ENCODE measurements around the gene NOL3. TPM values are rescaled to one million over a fixed set of nuclear protein-coding genes. Genes with fewer than 3 reads are reported as not detected.

The NOL3 gene
- total and polyA plus RNA-seq, 2 of the 4 experiments (the other 2 are of a cell fraction), result 6.1 to 17.2 TPM

- CTCF ChIA-PET, result interaction anchor here (1.1 to 1.5 kb wide), 2 partner anchors 10 to 14 kb away, joined by 5 to 6 read pairs; no protein-coding TSS in a partner anchor
- Histone ChIP-seq H3K4me1 (ENCODE audit: control insufficient read depth, insufficient read depth, low read length) (peaks cover 29% of the 10 kb centered on the region), H3K56ac (ENCODE audit: extremely low read depth, insufficient read depth, low read length) (peak overlapping the region; percentile 72; the same call in 1 of the 2 replicates), H4K5ac (ENCODE audit: low read depth, low read length) (peak overlapping the region; percentile 84), H3K4me3 (ENCODE audit: insufficient read depth, low read depth, low read length) (peak overlapping the region; percentile 44), H3K79me1 (ENCODE audit: low read depth in 1 of 2, low read length in 2 of 2) (peaks cover 9 to 38% of the 10 kb centered on the region in 2 experiments; a peak in 3 of 4 replicates), H2BK20ac (ENCODE audit: low read depth, low read length) (peak overlapping the region; percentile 82), H4K91ac (ENCODE audit: insufficient read depth, low read depth, low read length) (peak overlapping the region; percentile 98), H3K9me1 (ENCODE audit: insufficient read depth, low read length) (peaks cover 20% of the 10 kb centered on the region), H4K20me1 (ENCODE audit: insufficient read depth, low read length) (0 out of 2 replicates have a peak, but pooled peaks cover 4% of the 10 kb centered on the region), H3K14ac (replicated peaks; ENCODE audit: low read depth, low read length) (peak overlapping the region; percentile 89), H2AFZ (replicated peaks; ENCODE audit: low read length, poor library complexity) (peak overlapping the region; percentile 92), H3K9ac (ENCODE audit: low read depth, low read length) (peak overlapping the region; percentile 68), H3K27me3 (ENCODE audit: control insufficient read depth, insufficient read depth, low read length) (peaks cover 4% of the 10 kb centered on the region; the same call in 1 of the 2 replicates), H3K36me3 (ENCODE audit: control insufficient read depth, insufficient read depth, low read length) (peaks cover 8% of the 10 kb centered on the region; the same call in 1 of the 2 replicates), H2AK5ac (ENCODE audit: low read depth, low read length) (peak overlapping the region; percentile 99), H3K27ac (ENCODE audit: insufficient read depth, low read length) (peak overlapping the region; percentile 80), H3K4ac (ENCODE audit: low read depth, low read length) (peak overlapping the region; percentile 94), H3K9me3 (ENCODE audit: control insufficient read depth, insufficient read depth, low read length) (no peaks in the 10 kb centered on the region), H3K4me2 (ENCODE audit: low read depth, low read length) (peak overlapping the region; percentile 74), H4K8ac (ENCODE audit: low read depth in 2 of 2, low read length in 2 of 2) (peak overlapping the region; percentile 77 to 96), H2AK9ac (replicated peaks; ENCODE audit: low read depth, low read length, poor library complexity) (peak overlapping the region; percentile 99), H2BK15ac (ENCODE audit: low read depth, low read length) (peak overlapping the region; percentile 55), H2BK120ac (ENCODE audit: low read depth, low read length) (peak overlapping the region; percentile 74), H2BK5ac (ENCODE audit: low read depth, low read length, poor library complexity, severe bottlenecking) (peak overlapping the region; percentile 85), H3K23ac (ENCODE audit: low read depth, low read length) (peak overlapping the region; percentile 97), H3K18ac (ENCODE audit: low read depth, low read length) (peak overlapping the region; percentile 84)
- DNase-seq (peak; percentile 41), ATAC-seq (ENCODE audit: low read depth) (peak; percentile 19)
- in situ Hi-C loops (cut with MboI; ENCODE audit: low sequenced_read_pairs), result no loop called here
- BruUV-seq (replicated peaks), result no TSS peak
- 46% methylated on average over 3 of the region's 14 CpGs; no CpG with 5 or more reads in 1 of the 2 experiments for WGBS, 2 experiments (ENCODE audit: extremely low coverage in 2 of 2, insufficient read length in 1 of 2)
- dilution Hi-C loops (cut with HindIII; ENCODE audit: low sequenced_read_pairs, unreplicated experiment), result no loop called here
- intact Hi-C loops (cut with micrococcal nuclease), result no loop called here
- POLR2A ChIA-PET (ENCODE audit: unreplicated experiment), result interaction anchor here (0.7 kb wide), 1 partner anchor 33 kb away, joined by 7 read pairs; no protein-coding TSS in a partner anchor
- TF ChIP-seq MXI1 (IDR thresholded peaks at IDR 0.05; ENCODE audit: borderline replicate concordance, low read depth, low read length) (no peak), CTCF (conservative IDR thresholded peaks at IDR 0.05; ENCODE audit: low read depth, low read length) (no peak), ELK1 (IDR thresholded peaks at IDR 0.05; ENCODE audit: borderline replicate concordance, low read depth, low read length) (no peak), RCOR1 (IDR thresholded peaks at IDR 0.05; ENCODE audit: insufficient replicate concordance, low read length) (no peak), RAD21 (IDR thresholded peaks at IDR 0.05; ENCODE audit: low read length) (no peak), USF2 (IDR thresholded peaks at IDR 0.05; ENCODE audit: low read depth, low read length) (no peak), MAFK (IDR thresholded peaks at IDR 0.05; ENCODE audit: low read depth, low read length) (no peak), SMC3 (IDR thresholded peaks at IDR 0.05; ENCODE audit: low read depth, low read length) (no peak), CEBPB (IDR thresholded peaks at IDR 0.05; ENCODE audit: low read depth, low read length) (no peak), POLR2A (IDR thresholded peaks at IDR 0.05; ENCODE audit: low read depth, low read length) (no peak), CHD1 (IDR thresholded peaks at IDR 0.05; ENCODE audit: low read depth, low read length) (no peak), FOS (IDR thresholded peaks at IDR 0.05; ENCODE audit: low read depth, low read length) (no peak), BHLHE40 (IDR thresholded peaks at IDR 0.05; ENCODE audit: low read depth, low read length) (no peak), MAZ (IDR thresholded peaks at IDR 0.05; ENCODE audit: borderline replicate concordance, low read depth, low read length) (no peak)
Observed at GRCh38 chr16:67170949-67171649, 761 bp downstream of the NOL3 start.
